Type B pancreatic cell (in vitro differentiated cells): ENCODE data around the gene NPR2. TPM values are rescaled to one million over a fixed set of nuclear protein-coding genes. Genes with fewer than 3 reads are reported as not detected.

Experiments
- DNase-seq: peaks from one replicate; pipeline ENCODE4 v3.0.0; 2021; ENCODE audit warnings: mixed read lengths; ENCODE audit not compliant: unreplicated experiment; ENCODE audit errors: extremely low spot score
- H3K27ac Mint-ChIP-seq: 2 replicates; pipeline ENCODE4 v1.8.0; 2021; ENCODE audit warnings: mild to moderate bottlenecking, mixed read lengths
- H3K27me3 Mint-ChIP-seq: 2 replicates; pipeline ENCODE4 v1.8.0; 2021; ENCODE audit warnings: mixed read lengths
- H3K36me3 Mint-ChIP-seq: 2 replicates; pipeline ENCODE4 v1.8.0; 2021; ENCODE audit warnings: mixed read lengths
- H3K4me1 Mint-ChIP-seq: one replicate; pipeline ENCODE4 v1.8.0; 2021; ENCODE audit warnings: mixed read lengths; ENCODE audit not compliant: unreplicated experiment
- H3K4me3 Mint-ChIP-seq: 2 replicates; pipeline ENCODE4 v1.8.0; 2021; ENCODE audit warnings: mild to moderate bottlenecking, mixed read lengths
- H3K9me3 Mint-ChIP-seq: 2 replicates; pipeline ENCODE4 v1.8.0; 2021; ENCODE audit warnings: mixed read lengths
- total RNA-seq: library from RNA; stranded (reverse); gene quantifications from 2 replicates; pipeline ENCODE4 v1.2.1, GENCODE V29; 2021; ENCODE audit warnings: low replicate concordance
- TF ChIP-seq, protein P1 (sequence below): fragments of 200-600 bp; sonication (generic); conservative IDR thresholded peaks from 2 replicates; pipeline ENCODE4 v1.5.0; 2021; ENCODE audit warnings: antibody characterized with exemption, mild to moderate bottlenecking

Gene NPR2
- total RNA-seq, 1 donor from 2014 or later, result 23.3 TPM

GRCh38 chr9:35818341-35818740, 26.9 kb downstream of the NPR2 start:
- no peak for DNase-seq
- Mint-ChIP-seq H3K4me1 (peaks cover 17% of the 10 kb centered on the region), H3K27me3 (no peaks in the 10 kb centered on the region), H3K9me3 (peaks cover 3% of the 10 kb centered on the region), H3K27ac (peak overlapping the region; percentile 14), H3K36me3 (no peaks in the 10 kb centered on the region), H3K4me3 (peak overlapping the region; percentile 11)
- TF ChIP-seq, protein P1, sequence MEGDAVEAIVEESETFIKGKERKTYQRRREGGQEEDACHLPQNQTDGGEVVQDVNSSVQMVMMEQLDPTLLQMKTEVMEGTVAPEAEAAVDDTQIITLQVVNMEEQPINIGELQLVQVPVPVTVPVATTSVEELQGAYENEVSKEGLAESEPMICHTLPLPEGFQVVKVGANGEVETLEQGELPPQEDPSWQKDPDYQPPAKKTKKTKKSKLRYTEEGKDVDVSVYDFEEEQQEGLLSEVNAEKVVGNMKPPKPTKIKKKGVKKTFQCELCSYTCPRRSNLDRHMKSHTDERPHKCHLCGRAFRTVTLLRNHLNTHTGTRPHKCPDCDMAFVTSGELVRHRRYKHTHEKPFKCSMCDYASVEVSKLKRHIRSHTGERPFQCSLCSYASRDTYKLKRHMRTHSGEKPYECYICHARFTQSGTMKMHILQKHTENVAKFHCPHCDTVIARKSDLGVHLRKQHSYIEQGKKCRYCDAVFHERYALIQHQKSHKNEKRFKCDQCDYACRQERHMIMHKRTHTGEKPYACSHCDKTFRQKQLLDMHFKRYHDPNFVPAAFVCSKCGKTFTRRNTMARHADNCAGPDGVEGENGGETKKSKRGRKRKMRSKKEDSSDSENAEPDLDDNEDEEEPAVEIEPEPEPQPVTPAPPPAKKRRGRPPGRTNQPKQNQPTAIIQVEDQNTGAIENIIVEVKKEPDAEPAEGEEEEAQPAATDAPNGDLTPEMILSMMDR, result no peak

- Mint-ChIP-seq H3K4me3 (no peak overlapping the region), H3K4me1 (peaks cover 10% of the 10 kb centered on the region), H3K27me3 (no peaks in the 10 kb centered on the region), H3K9me3 (peaks cover 3% of the 10 kb centered on the region), H3K36me3 (no peaks in the 10 kb centered on the region), H3K27ac (no peak overlapping the region)
- TF ChIP-seq, protein P1, result no peak
- DNase-seq, result no peak
Measured at GRCh38 chr9:35820076-35820475, 28.7 kb downstream of the NPR2 start.

DNA sequence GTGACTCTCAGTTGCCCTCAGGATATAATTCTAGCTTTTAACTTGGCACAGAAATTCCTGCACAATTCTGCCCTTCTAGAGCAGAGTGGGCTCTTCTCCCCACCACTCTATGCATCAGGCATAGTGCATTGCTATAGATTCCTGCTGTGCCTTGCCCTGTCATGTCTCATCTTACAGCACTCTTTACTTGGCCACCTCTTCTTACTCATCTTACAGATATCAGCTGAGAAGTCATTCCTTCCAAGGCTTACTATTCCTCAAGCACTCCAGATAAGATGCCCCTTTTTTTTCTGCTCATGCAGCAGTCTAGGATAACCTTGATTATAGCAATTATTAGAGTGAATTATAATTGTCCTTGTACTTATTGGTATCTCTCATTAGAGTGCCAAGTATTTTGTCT, 31.5 kb downstream of the NPR2 start:
- H3K9me3 Mint-ChIP-seq, result no peaks in the 10 kb centered on the region
- no peak overlapping the region for H3K4me3 Mint-ChIP-seq
- H3K27me3 Mint-ChIP-seq, result no peaks in the 10 kb centered on the region
- H3K27ac Mint-ChIP-seq, result no peak overlapping the region
- TF ChIP-seq, protein P1, result no peak
- no peak for DNase-seq
- peaks cover 5% of the 10 kb centered on the region for H3K4me1 Mint-ChIP-seq
- no peaks in the 10 kb centered on the region for H3K36me3 Mint-ChIP-seq

- H3K27ac Mint-ChIP-seq, result peak overlapping the region; percentile 1
- H3K4me3 Mint-ChIP-seq, result peak overlapping the region; percentile 74
- no peak for DNase-seq
- H3K36me3 Mint-ChIP-seq, result no peaks in the 10 kb centered on the region
- TF ChIP-seq, protein P1, result peak; percentile 74
- no peaks in the 10 kb centered on the region for H3K9me3 Mint-ChIP-seq
- H3K4me1 Mint-ChIP-seq, result peaks cover 30% of the 10 kb centered on the region
- H3K27me3 Mint-ChIP-seq, result no peaks in the 10 kb centered on the region
Measured at GRCh38 chr9:35826071-35826701, 34.8 kb downstream of the NPR2 start.

DNA sequence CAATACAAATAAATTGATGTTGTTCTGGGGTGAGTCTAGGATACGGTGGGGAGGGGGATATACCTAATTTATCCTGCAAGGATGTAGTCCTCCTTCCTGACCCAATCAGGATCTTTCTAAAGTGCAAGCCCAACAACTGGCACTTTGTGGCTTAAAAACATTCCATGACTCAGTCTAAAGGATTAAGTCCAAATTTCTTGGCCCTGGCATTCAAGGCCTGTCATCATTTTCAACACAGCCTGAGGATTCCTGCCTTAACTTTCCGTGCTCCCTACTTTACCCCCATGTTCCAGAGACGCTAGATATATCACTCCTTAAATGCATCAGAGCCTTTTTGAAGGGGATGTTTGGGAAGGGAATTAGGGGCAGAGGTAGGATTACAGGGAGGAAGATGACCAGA, 36.1 kb downstream of the NPR2 start:
- peak overlapping the region; percentile 28 for H3K4me3 Mint-ChIP-seq
- no peak for DNase-seq
- no peaks in the 10 kb centered on the region for H3K9me3 Mint-ChIP-seq

More for the DNA sequence above, 36.1 kb downstream of the NPR2 start:
- Mint-ChIP-seq H3K4me1 (peaks cover 40% of the 10 kb centered on the region), H3K27ac (no peak overlapping the region), H3K27me3 (no peaks in the 10 kb centered on the region), H3K36me3 (no peaks in the 10 kb centered on the region)
- TF ChIP-seq, protein P1, result no peak
